ENCODE data around the gene DIP2C.

DNA sequence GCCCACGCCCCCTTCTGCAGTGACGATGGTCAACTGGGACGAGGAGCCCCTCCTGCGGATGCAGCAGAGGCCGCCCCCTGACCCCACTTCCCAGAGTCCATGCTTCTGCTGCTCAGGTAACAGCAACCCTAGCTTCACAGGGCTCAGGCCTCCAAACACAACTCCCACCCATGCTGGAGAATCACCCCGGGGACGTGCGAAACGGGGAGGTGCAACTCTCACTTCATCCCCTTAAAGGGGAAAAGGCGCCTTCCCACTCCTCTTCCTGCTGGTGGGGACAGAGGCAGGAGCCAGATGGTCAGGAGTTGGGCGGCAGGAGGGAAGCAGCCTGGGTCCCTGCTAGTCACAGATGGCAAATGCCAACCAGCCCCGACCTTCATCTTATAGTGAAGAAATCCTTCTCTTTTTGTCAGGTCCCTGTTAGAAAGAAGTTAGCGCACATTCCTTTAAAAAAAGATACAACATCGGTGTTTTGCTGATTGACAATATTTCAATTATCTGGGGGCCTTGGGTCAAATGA, 155.4 kb downstream of the DIP2C start:
- TF ChIP-seq, protein P1, sequence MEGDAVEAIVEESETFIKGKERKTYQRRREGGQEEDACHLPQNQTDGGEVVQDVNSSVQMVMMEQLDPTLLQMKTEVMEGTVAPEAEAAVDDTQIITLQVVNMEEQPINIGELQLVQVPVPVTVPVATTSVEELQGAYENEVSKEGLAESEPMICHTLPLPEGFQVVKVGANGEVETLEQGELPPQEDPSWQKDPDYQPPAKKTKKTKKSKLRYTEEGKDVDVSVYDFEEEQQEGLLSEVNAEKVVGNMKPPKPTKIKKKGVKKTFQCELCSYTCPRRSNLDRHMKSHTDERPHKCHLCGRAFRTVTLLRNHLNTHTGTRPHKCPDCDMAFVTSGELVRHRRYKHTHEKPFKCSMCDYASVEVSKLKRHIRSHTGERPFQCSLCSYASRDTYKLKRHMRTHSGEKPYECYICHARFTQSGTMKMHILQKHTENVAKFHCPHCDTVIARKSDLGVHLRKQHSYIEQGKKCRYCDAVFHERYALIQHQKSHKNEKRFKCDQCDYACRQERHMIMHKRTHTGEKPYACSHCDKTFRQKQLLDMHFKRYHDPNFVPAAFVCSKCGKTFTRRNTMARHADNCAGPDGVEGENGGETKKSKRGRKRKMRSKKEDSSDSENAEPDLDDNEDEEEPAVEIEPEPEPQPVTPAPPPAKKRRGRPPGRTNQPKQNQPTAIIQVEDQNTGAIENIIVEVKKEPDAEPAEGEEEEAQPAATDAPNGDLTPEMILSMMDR (conservative IDR thresholded peaks at IDR 0.05 in 1 of 2, IDR thresholded peaks at IDR 0.05 in 1 of 2; ENCODE audit: extremely low read depth in 1 of 2, insufficient read depth in 1 of 2, low read depth in 1 of 2, low read length in 2 of 2), result no peak
- no peak for TF ChIP-seq EZH2 (IDR thresholded peaks at IDR 0.05; ENCODE audit: borderline replicate concordance, low read length)

Measured in mammary epithelial cell (primary cell).